Large intestine (tissue), 3 donors: ENCODE data around the gene SLMAP. TPM values are rescaled to one million over a fixed set of nuclear protein-coding genes. Genes with fewer than 3 reads are reported as not detected.
A peak's percentile ranks its signal among the peaks of the same experiment; 100 is the strongest.

Experiments
- DNase-seq, 2 donors: peaks; one replicate each; pipeline versions ENCODE4 v3.0.0 to v3.0.0-alpha.2; 2013
- H3K27ac ChIP-seq: one replicate; pipeline ENCODE4 v1.5.1; 2013; ENCODE audit warnings: low read length
- H3K27me3 ChIP-seq: 2 replicates; pipeline ENCODE4 v1.6.1; 2013; ENCODE audit warnings: low read length; ENCODE audit not compliant: control insufficient read depth, insufficient read depth
- H3K36me3 ChIP-seq: 2 replicates; pipeline ENCODE4 v1.6.1; 2013; ENCODE audit warnings: low read length; ENCODE audit not compliant: control insufficient read depth, insufficient read depth
- H3K4me1 ChIP-seq: one replicate; pipeline ENCODE4 v1.6.1; 2013; ENCODE audit warnings: low read length; ENCODE audit not compliant: control insufficient read depth, insufficient read depth
- H3K4me3 ChIP-seq: one replicate; pipeline ENCODE4 v1.5.1; 2013; ENCODE audit warnings: low read length
- H3K9me3 ChIP-seq: one replicate; pipeline ENCODE4 v1.6.1; 2013; ENCODE audit warnings: mild to moderate bottlenecking, low read depth, low read length, moderate library complexity; ENCODE audit not compliant: control insufficient read depth
- WGBS: methylation state at CpG from one replicate; pipeline ENCODE4 v1.1.5; 2013; ENCODE audit warnings: low lambda C conversion rate; ENCODE audit not compliant: insufficient coverage; 5-methylcytosine and 5-hydroxymethylcytosine counted together
- polyA plus RNA-seq: library from polyadenylated mRNA; unstranded; fragments of 120-200 nt; gene quantifications from one replicate; pipeline ENCODE4 v1.2.1, GENCODE V29; 2013

SLMAP gene
- polyA plus RNA-seq, 1 donor, result 90.5 TPM

DNA sequence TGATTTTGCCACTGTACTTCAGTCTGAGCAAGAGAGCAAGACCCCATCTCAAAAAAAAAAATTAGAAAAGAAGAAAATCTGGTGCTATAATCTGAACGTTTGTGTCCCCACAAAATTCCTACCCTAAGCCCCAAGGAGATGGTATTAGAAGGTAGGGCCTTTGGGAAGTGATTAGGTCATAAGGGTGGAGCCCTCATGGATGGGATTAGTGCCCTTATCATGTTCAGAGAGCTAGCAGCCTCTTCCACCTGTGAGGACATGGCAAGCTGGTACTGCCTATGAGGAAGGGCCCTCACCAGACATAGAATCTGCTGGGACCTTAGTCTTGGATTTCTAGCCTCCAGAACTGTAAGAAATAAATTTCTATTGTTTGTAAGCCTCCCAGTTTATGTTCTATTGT is 201.7 kb downstream of the SLMAP start:
- peaks cover 26% of the 10 kb centered on the region for H3K4me1 ChIP-seq
- H3K27ac ChIP-seq, result no peak overlapping the region
- H3K27me3 ChIP-seq, result no peaks in the 10 kb centered on the region
- no CpG with 5 or more reads among the region's 1 CpG for WGBS
- H3K9me3 ChIP-seq, result peaks cover 6% of the 10 kb centered on the region
- H3K36me3 ChIP-seq, result no peaks in the 10 kb centered on the region
- DNase-seq, result no peak
- no peak overlapping the region for H3K4me3 ChIP-seq

DNA sequence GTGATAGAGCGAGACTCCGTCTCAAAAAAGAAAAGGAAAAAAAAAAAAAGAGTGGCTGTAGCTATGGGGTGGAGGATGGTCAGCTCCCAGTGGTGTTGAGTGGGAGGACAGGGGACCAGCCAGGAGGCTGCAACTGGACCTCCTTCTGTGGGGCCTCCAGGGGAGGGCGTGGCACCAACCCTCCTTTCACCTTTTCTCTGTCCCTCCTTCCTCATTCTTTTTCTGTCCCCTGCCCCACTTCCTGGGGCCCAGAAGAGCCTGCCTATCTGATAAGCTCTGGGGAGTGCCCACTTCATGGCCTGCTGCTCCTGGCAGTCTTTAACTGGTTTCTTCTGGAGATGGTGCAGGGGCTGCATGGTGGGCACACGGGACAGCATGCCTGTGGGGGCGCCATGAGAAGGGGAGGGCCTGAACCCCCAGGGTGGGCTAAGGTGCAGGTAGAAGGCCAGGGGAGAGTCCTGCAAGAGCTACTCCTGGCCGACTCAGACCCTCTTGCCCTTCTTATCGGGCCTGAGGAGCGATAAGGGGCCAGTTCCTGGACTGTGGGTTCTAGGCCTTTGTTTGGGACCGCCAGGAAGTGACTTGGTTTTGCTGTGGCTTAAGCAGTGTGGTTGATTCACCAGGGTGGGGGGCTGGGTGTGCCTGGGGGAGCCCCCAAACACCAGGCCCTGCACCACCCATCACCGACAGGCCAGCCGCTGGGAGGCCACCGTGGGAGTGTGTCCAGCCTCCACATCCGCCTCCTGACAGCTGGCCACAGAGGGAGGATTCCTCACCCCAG is 202.7 kb downstream of the SLMAP start:
- peaks cover 26% of the 10 kb centered on the region for H3K4me1 ChIP-seq
- peak; percentile 77 to 84 for DNase-seq
- WGBS, result no CpG with 5 or more reads among the region's 13 CpGs
- peak overlapping the region; percentile 84 for H3K27ac ChIP-seq
- no peak overlapping the region for H3K4me3 ChIP-seq
- H3K27me3 ChIP-seq, result no peaks in the 10 kb centered on the region
- H3K36me3 ChIP-seq, result no peaks in the 10 kb centered on the region
- H3K9me3 ChIP-seq, result peaks cover 6% of the 10 kb centered on the region

DNA sequence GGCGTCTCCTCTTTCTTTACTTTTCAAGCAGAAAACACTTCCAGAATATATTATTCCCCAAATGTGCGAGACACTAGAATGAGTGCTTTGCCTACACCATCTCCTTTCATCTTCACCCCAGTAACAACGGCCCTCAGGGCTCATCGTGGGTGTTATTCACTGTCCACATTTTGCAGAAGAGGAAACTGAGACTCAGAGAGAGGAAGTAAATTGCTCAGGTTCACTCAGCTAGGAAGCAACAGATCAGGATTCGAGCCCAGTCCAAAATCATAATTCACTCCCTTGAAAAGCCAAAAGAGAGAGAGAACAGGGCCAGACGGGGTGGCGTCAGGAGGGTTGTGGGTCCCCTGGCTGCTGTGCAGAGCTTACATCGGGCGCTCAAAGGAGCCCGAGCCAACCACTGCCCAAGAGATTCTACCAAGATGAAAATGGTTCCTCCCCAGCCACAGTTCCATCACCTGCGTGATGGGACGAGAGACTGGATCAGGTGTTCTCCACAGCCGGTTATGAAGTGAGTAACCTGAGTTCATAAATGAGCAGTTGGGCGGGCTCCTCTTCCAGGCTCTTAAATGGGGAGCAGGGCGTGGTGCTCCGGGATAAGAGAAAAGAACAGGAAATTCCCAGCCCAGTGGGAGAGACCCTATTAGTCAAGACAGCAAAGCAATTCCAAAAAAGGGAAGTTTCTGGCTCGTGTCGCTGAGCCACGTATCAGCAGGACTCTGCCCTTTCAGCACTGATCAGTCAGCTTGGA is 203.5 kb downstream of the SLMAP start:
- Histone ChIP-seq H3K9me3 (peaks cover 6% of the 10 kb centered on the region), H3K4me1 (peaks cover 26% of the 10 kb centered on the region), H3K27ac (peak overlapping the region; percentile 84), H3K4me3 (no peak overlapping the region), H3K27me3 (no peaks in the 10 kb centered on the region), H3K36me3 (no peaks in the 10 kb centered on the region)
- 53% methylated on average over 2 of the region's 19 CpGs for WGBS
- DNase-seq, result peak; percentile 69 to 89

DNA sequence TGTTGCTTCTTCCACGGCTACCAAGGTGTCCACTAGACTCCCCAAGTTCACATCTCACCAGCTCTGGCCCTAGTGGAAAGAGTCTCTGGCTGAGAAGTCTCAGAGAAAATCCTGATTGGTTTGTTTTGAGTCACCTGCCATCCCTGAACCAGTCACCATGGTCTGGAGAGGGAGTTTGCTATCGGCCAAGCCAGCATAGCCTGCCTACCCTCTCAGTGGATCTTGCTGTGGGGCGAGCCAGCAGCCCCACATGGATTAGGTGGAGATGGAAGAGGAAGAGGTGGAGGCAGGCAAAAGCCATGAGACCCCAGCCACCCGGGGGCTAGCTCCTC is 204.0 kb downstream of the SLMAP start:
- H3K27me3 ChIP-seq, result no peaks in the 10 kb centered on the region
- peak overlapping the region; percentile 84 for H3K27ac ChIP-seq
- H3K4me1 ChIP-seq, result peaks cover 26% of the 10 kb centered on the region
- H3K36me3 ChIP-seq, result no peaks in the 10 kb centered on the region
- H3K4me3 ChIP-seq, result no peak overlapping the region
- peaks cover 6% of the 10 kb centered on the region for H3K9me3 ChIP-seq
- 0% methylated on average over 1 of the region's 4 CpGs for WGBS
- no peak for DNase-seq

DNA sequence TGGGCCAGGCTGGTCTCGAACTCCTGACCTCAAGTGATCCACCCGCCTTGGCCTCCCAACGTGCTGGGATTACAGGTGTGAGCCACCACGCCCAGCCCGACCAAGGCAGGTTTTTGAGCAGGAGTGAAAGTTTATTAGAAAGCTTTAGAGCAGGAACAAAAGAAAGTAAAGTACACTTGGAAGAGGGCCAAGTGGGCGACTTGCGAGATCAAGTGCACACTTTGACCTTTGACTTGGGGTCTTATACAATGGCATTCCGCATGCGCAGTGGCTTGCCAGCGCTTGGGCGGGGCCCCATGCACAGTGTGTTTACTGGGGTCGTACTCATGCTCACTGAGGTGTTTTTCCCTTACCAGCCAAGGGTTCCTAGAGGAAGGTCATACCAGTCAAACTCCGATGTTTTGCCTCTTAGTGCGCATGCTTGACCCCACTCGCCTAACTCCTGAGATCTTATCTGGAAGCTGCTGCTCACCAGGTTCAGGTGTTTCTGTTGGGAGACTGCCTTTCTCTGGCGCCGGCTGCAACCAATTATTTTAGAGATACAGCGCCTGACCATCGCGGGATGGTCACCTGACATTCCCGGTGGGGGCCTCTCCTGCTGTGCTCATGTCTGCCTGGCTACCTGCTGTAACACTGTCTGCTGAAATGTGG is 205.2 kb downstream of the SLMAP start:
- H3K27ac ChIP-seq, result no peak overlapping the region
- peaks cover 6% of the 10 kb centered on the region for H3K9me3 ChIP-seq
- H3K36me3 ChIP-seq, result no peaks in the 10 kb centered on the region
- no peak overlapping the region for H3K4me3 ChIP-seq
- H3K27me3 ChIP-seq, result no peaks in the 10 kb centered on the region
- peak in 1 of 2 donors; percentile 61 for DNase-seq
- WGBS, result 40% methylated on average over 2 of the region's 21 CpGs
- peaks cover 26% of the 10 kb centered on the region for H3K4me1 ChIP-seq

DNA sequence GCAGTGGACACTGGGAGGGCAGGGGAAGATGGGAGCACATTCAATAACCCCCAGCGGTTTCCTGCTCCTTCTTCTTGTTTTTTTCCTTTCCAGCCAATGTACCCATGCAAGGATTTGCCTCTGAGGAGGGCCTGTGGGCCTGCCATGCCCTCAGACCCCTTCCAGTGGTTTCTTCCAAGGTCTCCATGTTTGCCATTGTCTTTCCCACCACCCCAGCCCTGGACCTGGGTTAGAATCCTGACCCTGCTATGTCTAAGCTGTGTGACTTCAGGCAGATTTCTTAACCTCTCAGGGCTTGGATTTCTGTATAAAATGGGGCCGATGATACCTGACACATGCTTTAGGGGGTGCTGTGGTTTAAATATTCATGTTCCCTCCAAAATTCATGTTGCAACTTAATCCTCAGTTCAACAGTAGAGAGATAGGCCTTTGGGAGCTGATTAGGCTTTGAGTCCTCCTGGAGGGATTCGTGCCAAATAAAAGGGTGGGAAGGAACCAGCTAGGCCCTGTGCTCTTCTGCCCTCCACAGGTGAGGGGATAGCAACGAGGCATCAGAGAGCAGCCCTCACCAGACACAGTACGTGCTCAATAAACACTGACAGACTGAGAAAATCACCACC is 205.8 kb downstream of the SLMAP start:
- no peak overlapping the region for H3K4me3 ChIP-seq
- no peak for DNase-seq
- H3K36me3 ChIP-seq, result no peaks in the 10 kb centered on the region
- no peaks in the 10 kb centered on the region for H3K27me3 ChIP-seq
- no CpG with 5 or more reads among the region's 5 CpGs for WGBS
- H3K27ac ChIP-seq, result no peak overlapping the region
- peaks cover 6% of the 10 kb centered on the region for H3K9me3 ChIP-seq
- H3K4me1 ChIP-seq, result peaks cover 26% of the 10 kb centered on the region

DNA sequence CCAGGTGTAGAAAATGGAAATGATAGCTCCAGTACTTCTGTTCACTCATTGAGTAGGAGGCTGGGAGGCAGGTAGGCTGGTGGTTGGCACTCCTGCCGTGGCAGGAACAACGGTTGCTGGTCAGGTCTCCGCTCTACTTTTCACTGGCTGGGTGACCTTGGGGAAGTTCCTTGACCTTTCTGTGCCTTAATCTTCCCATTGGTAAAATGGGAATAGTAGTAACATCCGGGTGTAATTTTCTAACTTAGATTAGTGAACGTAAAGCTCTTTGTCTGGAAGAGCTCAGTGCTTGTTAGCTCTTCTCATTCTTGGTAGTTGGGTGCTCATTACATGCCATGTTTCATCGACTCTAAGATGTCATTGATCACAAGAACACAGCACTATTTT is 206.3 kb downstream of the SLMAP start:
- Histone ChIP-seq H3K9me3 (peaks cover 6% of the 10 kb centered on the region), H3K27ac (no peak overlapping the region), H3K36me3 (no peaks in the 10 kb centered on the region), H3K4me3 (no peak overlapping the region), H3K4me1 (peaks cover 26% of the 10 kb centered on the region), H3K27me3 (no peaks in the 10 kb centered on the region)
- 80% methylated on average over 1 of the region's 6 CpGs for WGBS
- no peak for DNase-seq

DNA sequence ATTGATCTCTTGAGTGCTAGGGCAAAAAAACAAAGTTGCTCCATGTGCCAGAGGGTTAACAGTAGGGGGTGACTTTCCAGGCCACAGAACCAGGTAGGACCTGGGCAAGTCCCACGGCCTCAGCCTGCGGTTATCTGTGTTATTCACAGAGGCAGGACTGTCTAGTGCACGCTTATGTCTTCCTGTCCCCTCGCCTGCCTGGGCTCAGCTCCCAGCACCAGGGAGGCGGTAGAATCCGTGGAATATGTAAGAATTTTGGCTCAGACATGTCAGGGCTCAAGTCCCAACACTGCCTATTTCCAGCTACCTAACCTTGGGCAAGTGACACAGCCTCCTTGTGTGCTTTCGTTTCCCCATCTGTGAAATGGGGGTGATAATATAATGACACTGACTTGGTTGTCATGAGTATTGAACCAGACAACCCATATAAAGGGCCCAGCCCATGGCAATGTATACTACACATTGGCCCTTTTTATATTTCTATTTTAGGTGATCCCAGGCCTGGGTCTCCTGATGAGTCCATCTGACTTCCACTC is 207.8 kb downstream of the SLMAP start:
- DNase-seq, result no peak
- Histone ChIP-seq H3K27ac (no peak overlapping the region), H3K36me3 (no peaks in the 10 kb centered on the region), H3K4me1 (peaks cover 23% of the 10 kb centered on the region), H3K27me3 (no peaks in the 10 kb centered on the region), H3K9me3 (peaks cover 9% of the 10 kb centered on the region), H3K4me3 (no peak overlapping the region)
- WGBS, result 80% methylated on average over 1 of the region's 7 CpGs

DNA sequence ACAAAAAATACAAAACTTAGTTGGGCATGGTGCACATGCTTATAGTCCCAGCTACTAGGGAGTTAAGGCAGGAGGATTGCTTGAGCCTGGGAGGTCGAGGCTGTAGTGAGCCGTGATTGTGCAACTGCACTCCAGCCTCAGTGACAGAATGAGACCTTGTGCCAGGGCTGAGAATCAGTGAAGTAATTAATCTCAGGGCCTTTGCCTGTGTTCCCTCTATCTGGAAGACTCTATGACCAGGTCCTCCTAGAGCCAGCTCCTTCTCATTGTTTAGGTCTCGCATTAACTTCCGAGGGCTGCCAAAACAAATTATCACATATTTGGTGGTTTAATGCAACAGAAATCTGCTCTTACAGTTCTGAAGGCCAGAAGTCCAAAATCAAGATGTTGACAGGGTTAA is 210.7 kb downstream of the SLMAP start:
- Histone ChIP-seq H3K36me3 (no peaks in the 10 kb centered on the region), H3K27ac (no peak overlapping the region), H3K9me3 (peaks cover 3% of the 10 kb centered on the region), H3K27me3 (no peaks in the 10 kb centered on the region), H3K4me3 (no peak overlapping the region), H3K4me1 (peaks cover 28% of the 10 kb centered on the region)
- WGBS, result no CpG with 5 or more reads among the region's 4 CpGs
- no peak for DNase-seq

DNA sequence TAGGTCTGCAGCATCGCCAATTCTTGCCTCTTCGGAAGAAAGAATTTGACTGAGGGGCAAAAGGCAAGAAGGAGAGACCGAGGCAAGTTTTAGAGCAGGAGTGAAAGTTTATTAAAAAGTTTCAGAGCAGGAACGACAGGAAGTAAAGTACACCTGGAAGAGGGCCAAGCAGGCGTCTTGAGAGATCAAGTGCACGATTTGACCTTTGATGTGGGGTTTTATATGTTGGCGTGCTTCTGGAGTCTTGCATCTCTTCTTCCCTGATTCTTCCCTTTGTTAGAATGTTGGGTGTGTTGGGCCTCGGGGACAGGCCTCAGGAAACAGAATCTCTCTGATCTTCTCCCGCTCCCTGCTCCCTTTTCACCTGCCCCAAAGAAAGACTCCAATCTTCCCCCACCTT is 211.5 kb downstream of the SLMAP start:
- peaks cover 3% of the 10 kb centered on the region for H3K9me3 ChIP-seq
- H3K27ac ChIP-seq, result no peak overlapping the region
- DNase-seq, result no peak
- no peaks in the 10 kb centered on the region for H3K36me3 ChIP-seq
- WGBS, result no CpG with 5 or more reads among the region's 9 CpGs
- H3K4me1 ChIP-seq, result peaks cover 34% of the 10 kb centered on the region
- no peaks in the 10 kb centered on the region for H3K27me3 ChIP-seq
- H3K4me3 ChIP-seq, result no peak overlapping the region
